Measurements from ENCODE around the gene SHISA5. TPM values are rescaled to one million over a fixed set of nuclear protein-coding genes. Genes with fewer than 3 reads are reported as not detected.
A peak's percentile ranks its signal among the peaks of the same experiment; 100 is the strongest.
"Not testable (repeated sequence)": the region's sequence is repeated elsewhere in the genome, so short reads cannot be mapped to it uniquely, and the experiment has no call there.

SHISA5 gene
- total RNA-seq, 1 donor from 2014 or later, result 84.9 TPM

GRCh38 chr3:48507256-48508061, 3.5 kb upstream of the SHISA5 start:
- Mint-ChIP-seq H3K4me3 (peak overlapping the region; percentile 38), H3K36me3 (ENCODE audit: low read depth) (peaks cover 4% of the 10 kb centered on the region), H3K27me3 (no peaks in the 10 kb centered on the region), H3K4me1 (peaks cover 40% of the 10 kb centered on the region), H3K27ac (peak overlapping the region; percentile 44), H3K9me3 (no peaks in the 10 kb centered on the region)
- DNase-seq, result peak; percentile 91
- intact Hi-C loops (cut with micrococcal nuclease), result loop anchor here (1.0 to 5.0 kb wide), 5 partner anchors 8 to 61 kb away; partner anchors contain the start of genes ATRIP and PFKFB4

- Mint-ChIP-seq H3K27me3 (no peaks in the 10 kb centered on the region), H3K4me3 (peak overlapping the region; percentile 58), H3K4me1 (peaks cover 50% of the 10 kb centered on the region), H3K27ac (no peak overlapping the region), H3K9me3 (no peaks in the 10 kb centered on the region), H3K36me3 (ENCODE audit: low read depth) (peaks cover 4% of the 10 kb centered on the region)
- intact Hi-C loops (cut with micrococcal nuclease), result loop anchor here (2.0 to 5.0 kb wide), 2 partner anchors 51 to 59 kb away; partner anchors contain the start of genes ATRIP and PFKFB4
- DNase-seq, result no peak
These were observed 2.1 kb upstream of the SHISA5 start for GRCh38 chr3:48505968-48506504.

- no peaks in the 10 kb centered on the region for H3K27me3 Mint-ChIP-seq
- no peak for DNase-seq
- no peaks in the 10 kb centered on the region for H3K9me3 Mint-ChIP-seq
- intact Hi-C loops (cut with micrococcal nuclease), result loop anchor here (5.0 kb wide), 1 partner anchor 52 kb away; the partner anchor contains the start of gene PFKFB4
- peaks cover 52% of the 10 kb centered on the region for H3K4me1 Mint-ChIP-seq
- peak overlapping the region; percentile 85 for H3K4me3 Mint-ChIP-seq
- peaks cover 8% of the 10 kb centered on the region for H3K36me3 Mint-ChIP-seq (ENCODE audit: low read depth)
- no peak overlapping the region for H3K27ac Mint-ChIP-seq
These were observed 1.2 kb upstream of the SHISA5 start for GRCh38 chr3:48505146-48505545.

GRCh38 chr3:48503401-48504050, 448 bp downstream of the SHISA5 start:
- no peak for DNase-seq
- H3K9me3 Mint-ChIP-seq, result no peaks in the 10 kb centered on the region
- peak overlapping the region; percentile 85 for H3K4me3 Mint-ChIP-seq
- peaks cover 16% of the 10 kb centered on the region for H3K36me3 Mint-ChIP-seq (ENCODE audit: low read depth)
- H3K4me1 Mint-ChIP-seq, result peaks cover 52% of the 10 kb centered on the region
- intact Hi-C loops (cut with micrococcal nuclease), result no loop called here
- no peaks in the 10 kb centered on the region for H3K27me3 Mint-ChIP-seq
- H3K27ac Mint-ChIP-seq, result peak overlapping the region; percentile 84

- H3K9me3 Mint-ChIP-seq, result no peaks in the 10 kb centered on the region
- no peak for DNase-seq
- H3K36me3 Mint-ChIP-seq (ENCODE audit: low read depth), result peaks cover 23% of the 10 kb centered on the region
- peaks cover 52% of the 10 kb centered on the region for H3K4me1 Mint-ChIP-seq
- H3K4me3 Mint-ChIP-seq, result peak overlapping the region; percentile 85
- H3K27ac Mint-ChIP-seq, result peak overlapping the region; percentile 84
- no peaks in the 10 kb centered on the region for H3K27me3 Mint-ChIP-seq
- intact Hi-C loops (cut with micrococcal nuclease), result no loop called here
These were observed 1.2 kb downstream of the SHISA5 start for GRCh38 chr3:48502728-48503168.

- peaks cover 46% of the 10 kb centered on the region for H3K4me1 Mint-ChIP-seq
- intact Hi-C loops (cut with micrococcal nuclease), result no loop called here
- peaks cover 27% of the 10 kb centered on the region for H3K36me3 Mint-ChIP-seq (ENCODE audit: low read depth)
- H3K9me3 Mint-ChIP-seq, result no peaks in the 10 kb centered on the region
- peak overlapping the region; percentile 84 for H3K27ac Mint-ChIP-seq
- peak overlapping the region; percentile 85 for H3K4me3 Mint-ChIP-seq
- DNase-seq, result no peak
- no peaks in the 10 kb centered on the region for H3K27me3 Mint-ChIP-seq
These were observed 1.9 kb downstream of the SHISA5 start for GRCh38 chr3:48502121-48502520.

GRCh38 chr3:48501196-48501595, 2.8 kb downstream of the SHISA5 start:
- Mint-ChIP-seq H3K27ac (peak overlapping the region; percentile 61), H3K9me3 (no peaks in the 10 kb centered on the region), H3K27me3 (no peaks in the 10 kb centered on the region), H3K4me3 (no peak overlapping the region), H3K36me3 (ENCODE audit: low read depth) (peaks cover 27% of the 10 kb centered on the region), H3K4me1 (peaks cover 40% of the 10 kb centered on the region)
- intact Hi-C loops (cut with micrococcal nuclease), result no loop called here
- no peak for DNase-seq

GRCh38 chr3:48500656-48501055, 3.3 kb downstream of the SHISA5 start:
- no peak overlapping the region for H3K4me3 Mint-ChIP-seq
- peaks cover 27% of the 10 kb centered on the region for H3K36me3 Mint-ChIP-seq (ENCODE audit: low read depth)
- no peak for DNase-seq
- H3K27me3 Mint-ChIP-seq, result no peaks in the 10 kb centered on the region
- H3K4me1 Mint-ChIP-seq, result peaks cover 36% of the 10 kb centered on the region
- peak overlapping the region; percentile 43 for H3K27ac Mint-ChIP-seq
- intact Hi-C loops (cut with micrococcal nuclease), result loop anchor here (1.0 kb wide), 1 partner anchor 14 kb away; no protein-coding TSS in a partner anchor
- H3K9me3 Mint-ChIP-seq, result no peaks in the 10 kb centered on the region

GRCh38 chr3:48493203-48493501, 10.8 kb downstream of the SHISA5 start:
- DNase-seq, result no peak
- intact Hi-C loops (cut with micrococcal nuclease), result no loop called here
- Mint-ChIP-seq H3K27me3 (no peaks in the 10 kb centered on the region), H3K36me3 (ENCODE audit: low read depth) (peaks cover 20% of the 10 kb centered on the region), H3K4me1 (peaks cover 2% of the 10 kb centered on the region), H3K4me3 (no peak overlapping the region), H3K9me3 (no peaks in the 10 kb centered on the region), H3K27ac (no peak overlapping the region)

- intact Hi-C loops (cut with micrococcal nuclease), result no loop called here
- no peaks in the 10 kb centered on the region for H3K4me1 Mint-ChIP-seq
These were observed 11.3 kb downstream of the SHISA5 start for GRCh38 chr3:48492461-48493202.

GRCh38 chr3:48486952-48487351, 17.0 kb downstream of the SHISA5 start:
- intact Hi-C loops (cut with micrococcal nuclease), result no loop called here
- H3K9me3 Mint-ChIP-seq, result no peaks in the 10 kb centered on the region
- H3K27me3 Mint-ChIP-seq, result no peaks in the 10 kb centered on the region
- DNase-seq, result no peak
- H3K4me3 Mint-ChIP-seq, result no peak overlapping the region
- H3K27ac Mint-ChIP-seq, result no peak overlapping the region
- H3K4me1 Mint-ChIP-seq, result no peaks in the 10 kb centered on the region
- H3K36me3 Mint-ChIP-seq (ENCODE audit: low read depth), result peaks cover 11% of the 10 kb centered on the region

More at GRCh38 chr3:48492461-48493202, 11.3 kb downstream of the SHISA5 start:
- Mint-ChIP-seq H3K9me3 (no peaks in the 10 kb centered on the region), H3K27me3 (no peaks in the 10 kb centered on the region), H3K27ac (no peak overlapping the region), H3K4me3 (no peak overlapping the region), H3K36me3 (ENCODE audit: low read depth) (peaks cover 18% of the 10 kb centered on the region)
- no peak for DNase-seq

GRCh38 chr3:48482822-48483221, 21.2 kb downstream of the SHISA5 start:
- intact Hi-C loops (cut with micrococcal nuclease); H3K27me3 Mint-ChIP-seq; H3K9me3 Mint-ChIP-seq; DNase-seq; H3K4me3 Mint-ChIP-seq; H3K27ac Mint-ChIP-seq: not testable (repeated sequence)
- Mint-ChIP-seq H3K36me3 (ENCODE audit: low read depth) (peaks cover 12% of the 10 kb centered on the region), H3K4me1 (peaks cover 17% of the 10 kb centered on the region)

GRCh38 chr3:48480891-48481290, 23.1 kb downstream of the SHISA5 start:
- H3K4me3 Mint-ChIP-seq; intact Hi-C loops (cut with micrococcal nuclease); H3K27ac Mint-ChIP-seq; H3K9me3 Mint-ChIP-seq; DNase-seq; H3K27me3 Mint-ChIP-seq: not testable (repeated sequence)
- H3K36me3 Mint-ChIP-seq (ENCODE audit: low read depth), result peaks cover 17% of the 10 kb centered on the region
- H3K4me1 Mint-ChIP-seq, result peaks cover 23% of the 10 kb centered on the region
